ENCODE results near the gene LOXL4.

Gene LOXL4

GRCh38 chr10:98294270-98294627 is 26.3 kb upstream of the LOXL4 start:
- H4K91ac ChIP-seq (ENCODE audit: low read depth, low read length) = no peak overlapping the region
- H3K18ac ChIP-seq (ENCODE audit: low read length) = no peak overlapping the region
- H3K23ac ChIP-seq (ENCODE audit: low read length) = no peak overlapping the region
- DNase-seq = no peak
- peaks cover 0 to 3% of the 10 kb centered on the region in 2 experiments for H3K4me1 ChIP-seq (ENCODE audit: control insufficient read depth in 1 of 2, insufficient read depth in 2 of 2, low read length in 2 of 2)
- H3K36me3 ChIP-seq (ENCODE audit: control insufficient read depth in 1 of 2, insufficient read depth in 2 of 2, low read length in 2 of 2) = no peaks in the 10 kb centered on the region
- no peak overlapping the region for H3K14ac ChIP-seq (ENCODE audit: low read length)
- no peak overlapping the region for H3K4ac ChIP-seq (ENCODE audit: low read depth, low read length)
- no peak overlapping the region for H3K4me3 ChIP-seq (ENCODE audit: low read depth, low read length)
- H2BK120ac ChIP-seq (ENCODE audit: insufficient read depth, low read length, poor library complexity) = no peak overlapping the region
- H3K79me2 ChIP-seq (ENCODE audit: control insufficient read depth, insufficient read depth, low read length, poor library complexity) = no peaks in the 10 kb centered on the region
- H4K12ac ChIP-seq (ENCODE audit: low read depth, low read length) = no peak overlapping the region
- no peak overlapping the region for H3K27ac ChIP-seq (ENCODE audit: low read depth, low read length)
- H2BK5ac ChIP-seq (ENCODE audit: low read depth, low read length, poor library complexity) = no peak overlapping the region
- no peak overlapping the region for H4K8ac ChIP-seq (ENCODE audit: low read depth, low read length)
- no CpG with 5 or more reads among the region's 3 CpGs for WGBS (ENCODE audit: extremely low coverage, insufficient coverage, insufficient read length)
- peaks cover 1% of the 10 kb centered on the region for H3K9me3 ChIP-seq (ENCODE audit: insufficient read depth, low read depth, low read length)
- peaks cover 3% of the 10 kb centered on the region for H3K27me3 ChIP-seq (ENCODE audit: insufficient read depth, low read length)
- no peak overlapping the region for H3K9ac ChIP-seq (ENCODE audit: low read length)
- no peaks in the 10 kb centered on the region for H3K79me1 ChIP-seq (ENCODE audit: low read length)
- H2AK5ac ChIP-seq (ENCODE audit: low read length) = no peak overlapping the region
- H2AFZ ChIP-seq (ENCODE audit: insufficient read depth, low read length, poor library complexity) = no peak overlapping the region
- no peak overlapping the region for H2BK12ac ChIP-seq (ENCODE audit: low read length)
- no peak overlapping the region for H3K4me2 ChIP-seq (ENCODE audit: low read length)

GRCh38 chr10:98293550-98294269 is 25.7 kb upstream of the LOXL4 start:
- peak; percentile 87 to 95 for DNase-seq
- no peak overlapping the region for H4K8ac ChIP-seq (ENCODE audit: low read depth, low read length)
- H4K91ac ChIP-seq (ENCODE audit: low read depth, low read length) = no peak overlapping the region
- no peaks in the 10 kb centered on the region for H3K79me1 ChIP-seq (ENCODE audit: low read length)
- no peak overlapping the region for H2BK12ac ChIP-seq (ENCODE audit: low read length)
- H3K23ac ChIP-seq (ENCODE audit: low read length) = no peak overlapping the region
- H3K4me2 ChIP-seq (ENCODE audit: low read length) = no peak overlapping the region
- peaks cover 3% of the 10 kb centered on the region for H3K27me3 ChIP-seq (ENCODE audit: insufficient read depth, low read length)
- peaks cover 1% of the 10 kb centered on the region for H3K9me3 ChIP-seq (ENCODE audit: insufficient read depth, low read depth, low read length)
- no peak overlapping the region for H3K14ac ChIP-seq (ENCODE audit: low read length)
- no peak overlapping the region for H3K27ac ChIP-seq (ENCODE audit: low read depth, low read length)
- no peak overlapping the region for H3K4me3 ChIP-seq (ENCODE audit: low read depth, low read length)
- no peak overlapping the region for H2BK120ac ChIP-seq (ENCODE audit: insufficient read depth, low read length, poor library complexity)
- no peak overlapping the region for H3K18ac ChIP-seq (ENCODE audit: low read length)
- H2AFZ ChIP-seq (ENCODE audit: insufficient read depth, low read length, poor library complexity) = no peak overlapping the region
- no peaks in the 10 kb centered on the region for H3K36me3 ChIP-seq (ENCODE audit: control insufficient read depth in 1 of 2, insufficient read depth in 2 of 2, low read length in 2 of 2)
- no peak overlapping the region for H2BK5ac ChIP-seq (ENCODE audit: low read depth, low read length, poor library complexity)
- no peaks in the 10 kb centered on the region for H3K79me2 ChIP-seq (ENCODE audit: control insufficient read depth, insufficient read depth, low read length, poor library complexity)
- no peak overlapping the region for H3K4ac ChIP-seq (ENCODE audit: low read depth, low read length)
- no peak overlapping the region for H4K12ac ChIP-seq (ENCODE audit: low read depth, low read length)
- no peak overlapping the region for H3K9ac ChIP-seq (ENCODE audit: low read length)
- peaks cover 0 to 3% of the 10 kb centered on the region in 2 experiments for H3K4me1 ChIP-seq (ENCODE audit: control insufficient read depth in 1 of 2, insufficient read depth in 2 of 2, low read length in 2 of 2)
- WGBS (ENCODE audit: extremely low coverage, insufficient coverage, insufficient read length) = no CpG with 5 or more reads among the region's 8 CpGs
- H2AK5ac ChIP-seq (ENCODE audit: low read length) = no peak overlapping the region

- Histone ChIP-seq H3K36me3 (ENCODE audit: control insufficient read depth in 1 of 2, insufficient read depth in 2 of 2, low read length in 2 of 2) (no peaks in the 10 kb centered on the region), H3K4me3 (ENCODE audit: low read depth, low read length) (no peak overlapping the region), H2BK5ac (ENCODE audit: low read depth, low read length, poor library complexity) (no peak overlapping the region), H3K4ac (ENCODE audit: low read depth, low read length) (no peak overlapping the region), H2BK120ac (ENCODE audit: insufficient read depth, low read length, poor library complexity) (no peak overlapping the region), H3K27ac (ENCODE audit: low read depth, low read length) (no peak overlapping the region), H4K91ac (ENCODE audit: low read depth, low read length) (no peak overlapping the region), H2BK12ac (ENCODE audit: low read length) (no peak overlapping the region), H3K79me1 (ENCODE audit: low read length) (no peaks in the 10 kb centered on the region), H4K12ac (ENCODE audit: low read depth, low read length) (no peak overlapping the region), H3K27me3 (ENCODE audit: insufficient read depth, low read length) (peaks cover 3% of the 10 kb centered on the region), H2AFZ (ENCODE audit: insufficient read depth, low read length, poor library complexity) (no peak overlapping the region), H3K14ac (ENCODE audit: low read length) (no peak overlapping the region), H3K9ac (ENCODE audit: low read length) (no peak overlapping the region), H3K9me3 (ENCODE audit: insufficient read depth, low read depth, low read length) (peaks cover 1% of the 10 kb centered on the region), H2AK5ac (ENCODE audit: low read length) (no peak overlapping the region), H3K4me2 (ENCODE audit: low read length) (no peak overlapping the region), H3K23ac (ENCODE audit: low read length) (no peak overlapping the region), H3K79me2 (ENCODE audit: control insufficient read depth, insufficient read depth, low read length, poor library complexity) (no peaks in the 10 kb centered on the region), H4K8ac (ENCODE audit: low read depth, low read length) (no peak overlapping the region), H3K4me1 (ENCODE audit: control insufficient read depth in 1 of 2, insufficient read depth in 2 of 2, low read length in 2 of 2) (peaks cover 0 to 3% of the 10 kb centered on the region in 2 experiments), H3K18ac (ENCODE audit: low read length) (no peak overlapping the region)
- no peak for DNase-seq
- no CpG with 5 or more reads among the region's 4 CpGs for WGBS (ENCODE audit: extremely low coverage, insufficient coverage, insufficient read length)
These were observed 25.0 kb upstream of the LOXL4 start for GRCh38 chr10:98292971-98293370.

- peaks cover 3% of the 10 kb centered on the region for H3K27me3 ChIP-seq (ENCODE audit: insufficient read depth, low read length)
- H3K79me2 ChIP-seq (ENCODE audit: control insufficient read depth, insufficient read depth, low read length, poor library complexity) = no peaks in the 10 kb centered on the region
- no peak overlapping the region for H3K4me2 ChIP-seq (ENCODE audit: low read length)
- no peaks in the 10 kb centered on the region for H3K79me1 ChIP-seq (ENCODE audit: low read length)
- H3K23ac ChIP-seq (ENCODE audit: low read length) = no peak overlapping the region
- no peak overlapping the region for H4K8ac ChIP-seq (ENCODE audit: low read depth, low read length)
- H3K9me3 ChIP-seq (ENCODE audit: insufficient read depth, low read depth, low read length) = peaks cover 1% of the 10 kb centered on the region
- H3K18ac ChIP-seq (ENCODE audit: low read length) = no peak overlapping the region
- H2BK5ac ChIP-seq (ENCODE audit: low read depth, low read length, poor library complexity) = no peak overlapping the region
- H2AFZ ChIP-seq (ENCODE audit: insufficient read depth, low read length, poor library complexity) = no peak overlapping the region
- no peak overlapping the region for H3K4ac ChIP-seq (ENCODE audit: low read depth, low read length)
- H3K36me3 ChIP-seq (ENCODE audit: control insufficient read depth in 1 of 2, insufficient read depth in 2 of 2, low read length in 2 of 2) = no peaks in the 10 kb centered on the region
- no CpG with 5 or more reads among the region's 10 CpGs for whole genome bisulfite sequencing (ENCODE audit: extremely low coverage, insufficient coverage, insufficient read length)
- no peak overlapping the region for H3K9ac ChIP-seq (ENCODE audit: low read length)
- no peak overlapping the region for H4K12ac ChIP-seq (ENCODE audit: low read depth, low read length)
- H2AK5ac ChIP-seq (ENCODE audit: low read length) = no peak overlapping the region
- H4K91ac ChIP-seq (ENCODE audit: low read depth, low read length) = no peak overlapping the region
- H3K27ac ChIP-seq (ENCODE audit: low read depth, low read length) = no peak overlapping the region
- H2BK120ac ChIP-seq (ENCODE audit: insufficient read depth, low read length, poor library complexity) = no peak overlapping the region
- H2BK12ac ChIP-seq (ENCODE audit: low read length) = no peak overlapping the region
- H3K14ac ChIP-seq (ENCODE audit: low read length) = no peak overlapping the region
- no peak overlapping the region for H3K4me3 ChIP-seq (ENCODE audit: low read depth, low read length)
- no peak for DNase-seq
- H3K4me1 ChIP-seq (ENCODE audit: control insufficient read depth in 1 of 2, insufficient read depth in 2 of 2, low read length in 2 of 2) = no peaks in the 10 kb centered on the region
These were observed 21.8 kb upstream of the LOXL4 start for GRCh38 chr10:98289802-98290209.
